Breast epithelium (tissue), 4 donors: Measurements from ENCODE around the gene FOXA2. TPM values are rescaled to one million over a fixed set of nuclear protein-coding genes. Genes with fewer than 3 reads are reported as not detected.

Source experiments
- DNase-seq, 2 donors: peaks; one replicate each; pipeline ENCODE4 v3.0.0-alpha.2; 2019; ENCODE audit warnings: low spot score in 2 of 2
- H3K27ac ChIP-seq, 2 donors: fragments of 200-600 bp; sonication (generic) in 1 of 2; one replicate each; pipeline ENCODE4 v1.5.1; 2016 to 2019; ENCODE audit warnings: mild to moderate bottlenecking in 1 of 2
- H3K27me3 ChIP-seq, 2 donors: fragments of 200-600 bp; sonication (generic) in 1 of 2; one replicate each; pipeline versions ENCODE4 v1.5.1 to v1.6.0; 2017 to 2019; ENCODE audit warnings: control low read depth in 1 of 2, mild to moderate bottlenecking in 1 of 2
- H3K36me3 ChIP-seq: fragments of 200-600 bp; one replicate; pipeline ENCODE4 v1.5.1; 2019
- H3K4me1 ChIP-seq, 2 donors: fragments of 200-600 bp; sonication (generic); one replicate each; pipeline ENCODE4 v1.5.1; 2016 to 2019; ENCODE audit warnings: control low read depth in 1 of 2
- H3K4me3 ChIP-seq, 3 donors: fragments of 200-600 bp; sonication (generic); 1 replicate in 2 of 3; 2 replicates in 1 of 3; pipeline ENCODE4 v1.5.1; 2016 to 2019; ENCODE audit warnings: mild to moderate bottlenecking in 3 of 3, moderate library complexity in 2 of 3
- H3K9me3 ChIP-seq, 2 donors: fragments of 200-600 bp; sonication (generic) in 1 of 2; one replicate each; pipeline ENCODE4 v1.5.1; 2016 to 2019; ENCODE audit warnings: control low read depth in 1 of 2
- POLR2A ChIP-seq: fragments of 450-650 bp; IDR thresholded peaks from one replicate; pipeline ENCODE4 v1.6.1; 2016; ENCODE audit warnings: antibody characterized with exemption, mild to moderate bottlenecking, moderate library complexity
- POLR2AphosphoS5 ChIP-seq, 3 donors: sonication (generic); formaldehyde crosslinking; IDR thresholded peaks; one replicate each; pipeline ENCODE4 v1.6.1; 2017; ENCODE audit warnings: antibody characterized with exemption in 3 of 3
- intact Hi-C: fragments of 100-400 bp; cut with DNase I; formaldehyde crosslinking; loops from one replicate; pipeline ENCODE4 v1.15.1; 2023; ENCODE audit warnings: low total_unique reads
- total RNA-seq, 3 donors: library from RNA; depleted of rRNA; stranded (reverse); fragments of >200 nt; gene quantifications; one replicate each; pipeline ENCODE4 v1.1.0, GENCODE V29; 2016
- TF ChIP-seq, protein P1 (sequence below), 3 donors: fragments of 450-650 bp; IDR thresholded peaks; one replicate each; pipeline ENCODE4 v1.5.1; 2016 to 2017; ENCODE audit warnings: antibody characterized with exemption in 3 of 3, mild to moderate bottlenecking in 3 of 3, moderate library complexity in 3 of 3

FOXA2 gene
- total RNA-seq, 3 donors from 2014 or later, result not detected

DNA sequence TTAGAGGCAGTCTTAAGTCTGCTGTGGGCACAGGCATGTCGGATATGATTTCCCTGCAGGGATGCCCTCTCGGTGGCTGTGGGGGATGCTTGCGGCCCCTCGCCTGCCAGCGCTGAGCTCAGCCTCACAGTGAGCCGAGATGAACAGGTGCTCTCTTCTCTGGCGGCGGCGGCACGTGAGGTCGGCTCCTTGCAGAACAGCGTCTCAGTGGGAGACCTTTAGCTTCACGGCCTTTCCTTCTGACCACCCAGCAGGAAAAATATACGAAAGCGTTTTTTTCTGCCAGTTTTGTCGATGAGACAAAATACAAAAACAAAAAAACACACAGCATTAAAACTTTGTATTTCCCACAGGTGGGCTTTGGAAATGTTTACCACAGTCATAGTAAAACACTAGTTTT is 23.6 kb downstream of the FOXA2 start:
- Histone ChIP-seq H3K27ac (no peak overlapping the region), H3K9me3 (no peaks in the 10 kb centered on the region), H3K27me3 (peaks cover 0 to 72% of the 10 kb centered on the region in 2 donors), H3K36me3 (no peaks in the 10 kb centered on the region), H3K4me1 (no peaks in the 10 kb centered on the region), H3K4me3 (no peak overlapping the region)
- no peak for DNase-seq
- intact Hi-C loops, result no loop called here
- TF ChIP-seq POLR2AphosphoS5 (IDR thresholded peaks at IDR 0.05), result no peak
- TF ChIP-seq POLR2A, result no peak
- TF ChIP-seq, protein P1, sequence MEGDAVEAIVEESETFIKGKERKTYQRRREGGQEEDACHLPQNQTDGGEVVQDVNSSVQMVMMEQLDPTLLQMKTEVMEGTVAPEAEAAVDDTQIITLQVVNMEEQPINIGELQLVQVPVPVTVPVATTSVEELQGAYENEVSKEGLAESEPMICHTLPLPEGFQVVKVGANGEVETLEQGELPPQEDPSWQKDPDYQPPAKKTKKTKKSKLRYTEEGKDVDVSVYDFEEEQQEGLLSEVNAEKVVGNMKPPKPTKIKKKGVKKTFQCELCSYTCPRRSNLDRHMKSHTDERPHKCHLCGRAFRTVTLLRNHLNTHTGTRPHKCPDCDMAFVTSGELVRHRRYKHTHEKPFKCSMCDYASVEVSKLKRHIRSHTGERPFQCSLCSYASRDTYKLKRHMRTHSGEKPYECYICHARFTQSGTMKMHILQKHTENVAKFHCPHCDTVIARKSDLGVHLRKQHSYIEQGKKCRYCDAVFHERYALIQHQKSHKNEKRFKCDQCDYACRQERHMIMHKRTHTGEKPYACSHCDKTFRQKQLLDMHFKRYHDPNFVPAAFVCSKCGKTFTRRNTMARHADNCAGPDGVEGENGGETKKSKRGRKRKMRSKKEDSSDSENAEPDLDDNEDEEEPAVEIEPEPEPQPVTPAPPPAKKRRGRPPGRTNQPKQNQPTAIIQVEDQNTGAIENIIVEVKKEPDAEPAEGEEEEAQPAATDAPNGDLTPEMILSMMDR (IDR thresholded peaks at IDR 0.05), result no peak

DNA sequence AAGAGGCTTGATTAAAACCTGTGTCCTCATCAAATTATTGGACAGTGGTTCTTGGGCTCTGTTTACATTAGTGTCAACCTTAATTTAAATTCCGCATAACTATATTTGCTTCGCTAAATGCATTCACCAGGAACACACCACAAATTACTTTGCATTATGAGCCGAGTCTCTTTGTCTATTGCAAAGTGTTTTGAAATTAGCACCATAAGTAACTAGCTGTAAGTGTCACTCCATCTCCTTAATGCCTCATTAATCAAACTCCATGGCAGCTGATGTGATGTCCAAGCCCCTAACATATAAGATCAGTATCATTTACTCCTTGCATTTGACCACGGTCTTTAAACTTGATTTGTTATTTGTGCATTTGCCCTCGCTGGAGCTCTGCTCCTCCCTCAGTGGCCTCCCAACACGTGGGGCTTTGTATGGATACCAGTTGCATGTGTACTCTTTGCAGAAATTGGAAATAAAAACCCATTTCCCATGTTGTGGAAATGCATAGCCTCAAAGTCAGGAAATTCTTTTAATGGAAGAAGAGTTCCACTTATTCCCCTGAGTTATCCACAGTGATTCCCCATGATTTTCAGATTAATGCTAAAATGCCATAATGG is 24.6 kb downstream of the FOXA2 start:
- intact Hi-C loops, result no loop called here
- H3K27me3 ChIP-seq, result peaks cover 0 to 62% of the 10 kb centered on the region in 2 donors
- TF ChIP-seq, protein P1 (IDR thresholded peaks at IDR 0.05), result no peak
- TF ChIP-seq POLR2A (no peak), POLR2AphosphoS5 (IDR thresholded peaks at IDR 0.05) (no peak)

GRCh38 chr20:22557403-22558276 is 26.7 kb downstream of the FOXA2 start:
- intact Hi-C loops, result no loop called here
- H3K36me3 ChIP-seq, result no peaks in the 10 kb centered on the region
- H3K9me3 ChIP-seq, result no peaks in the 10 kb centered on the region
- no peaks in the 10 kb centered on the region for H3K4me1 ChIP-seq
- no peak overlapping the region for H3K27ac ChIP-seq
- DNase-seq, result no peak
- no peak overlapping the region for H3K4me3 ChIP-seq
- TF ChIP-seq, protein P1 (IDR thresholded peaks at IDR 0.05), result no peak
- TF ChIP-seq POLR2AphosphoS5 (IDR thresholded peaks at IDR 0.05) (no peak), POLR2A (no peak)
- peaks cover 0 to 48% of the 10 kb centered on the region in 2 donors for H3K27me3 ChIP-seq

More for the DNA sequence above, 24.6 kb downstream of the FOXA2 start:
- Histone ChIP-seq H3K27ac (no peak overlapping the region), H3K4me3 (no peak overlapping the region), H3K9me3 (no peaks in the 10 kb centered on the region), H3K36me3 (no peaks in the 10 kb centered on the region), H3K4me1 (no peaks in the 10 kb centered on the region)
- no peak for DNase-seq

GRCh38 chr20:22556565-22557056 is 27.8 kb downstream of the FOXA2 start:
- H3K9me3 ChIP-seq, result no peaks in the 10 kb centered on the region
- no peaks in the 10 kb centered on the region for H3K4me1 ChIP-seq
- H3K27me3 ChIP-seq, result peaks cover 0 to 47% of the 10 kb centered on the region in 2 donors
- H3K27ac ChIP-seq, result no peak overlapping the region
- TF ChIP-seq POLR2A (no peak), POLR2AphosphoS5 (IDR thresholded peaks at IDR 0.05) (no peak)
- TF ChIP-seq, protein P1 (IDR thresholded peaks at IDR 0.05), result no peak
- no peak overlapping the region for H3K4me3 ChIP-seq
- no peak for DNase-seq
- intact Hi-C loops, result no loop called here
- H3K36me3 ChIP-seq, result no peaks in the 10 kb centered on the region
